GM12891 (cell line): ENCODE measurements around the gene HYCC2.

Experiments
- POLR2A ChIP-seq: IDR thresholded peaks from 2 replicates; pipeline ENCODE4 v1.6.1; 2011; ENCODE audit warnings: low read depth, low read length, control low read depth
- SPI1 ChIP-seq: IDR thresholded peaks from 2 replicates; pipeline ENCODE4 v1.6.1; 2011; ENCODE audit warnings: low read depth, low read length, control low read depth
- TAF1 ChIP-seq: IDR thresholded peaks from 2 replicates; pipeline ENCODE4 v1.6.1; 2011; ENCODE audit warnings: low read depth, low read length, control low read depth

DNA sequence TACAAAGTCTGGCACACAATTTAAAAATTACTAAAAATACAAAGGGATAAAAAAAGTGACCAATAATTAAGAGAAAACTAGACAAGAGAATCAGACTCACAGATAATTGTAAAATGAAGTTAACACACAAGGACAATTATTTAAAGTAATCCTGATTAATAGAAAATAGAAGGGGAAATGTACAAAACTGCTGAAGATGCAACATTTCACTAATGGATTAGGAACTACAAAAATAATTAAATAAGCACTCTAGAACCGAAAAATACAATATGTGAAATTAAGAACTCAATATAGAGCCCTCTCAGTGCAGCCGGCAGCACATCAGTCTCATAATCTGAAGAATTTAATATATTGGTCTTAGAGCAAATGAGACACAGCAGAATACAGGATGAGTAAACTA lies 24.6 kb downstream of the HYCC2 start:
- TF ChIP-seq POLR2A (no peak), TAF1 (no peak), SPI1 (no peak)
